H9 (cell line): ENCODE results near the gene OGDH. TPM values are rescaled to one million over a fixed set of nuclear protein-coding genes. Genes with fewer than 3 reads are reported as not detected.

Source experiments
- DNase-seq: peaks from one replicate; pipeline ENCODE4 v3.0.0-alpha.2; 2017
- H2AFZ ChIP-seq: one replicate; pipeline ENCODE4 v1.6.1; 2013; ENCODE audit warnings: mild to moderate bottlenecking, low read length, control low read depth, moderate library complexity
- H2AK5ac ChIP-seq: 2 replicates; pipeline ENCODE4 v1.6.1; 2013; ENCODE audit warnings: low read length, control low read depth, mixed read lengths; ENCODE audit not compliant: insufficient read length
- H2BK120ac ChIP-seq: one replicate; pipeline ENCODE4 v1.6.1; 2013; ENCODE audit warnings: low read depth, mild to moderate bottlenecking, low read length, control low read depth, inconsistent platforms; ENCODE audit not compliant: poor library complexity, severe bottlenecking
- H2BK12ac ChIP-seq: 2 replicates; pipeline ENCODE4 v1.6.1; 2013; ENCODE audit warnings: low read length, control low read depth, mixed read lengths, low read depth; ENCODE audit not compliant: insufficient read length
- H2BK15ac ChIP-seq: 2 replicates; pipeline ENCODE4 v1.6.1; 2013; ENCODE audit warnings: low read depth, low read length, control low read depth
- H2BK20ac ChIP-seq: one replicate; pipeline ENCODE4 v1.6.1; 2013; ENCODE audit warnings: low read depth, mild to moderate bottlenecking, low read length, control low read depth, inconsistent platforms; ENCODE audit not compliant: poor library complexity, severe bottlenecking
- H2BK5ac ChIP-seq: 2 replicates; pipeline ENCODE4 v1.6.1; 2013; ENCODE audit warnings: low read length, control low read depth, mixed read lengths; ENCODE audit not compliant: insufficient read length
- H3K14ac ChIP-seq: 2 replicates; pipeline ENCODE4 v1.6.1; 2013; ENCODE audit warnings: low read length, control low read depth; ENCODE audit not compliant: insufficient read depth
- H3K18ac ChIP-seq: 2 replicates; pipeline ENCODE4 v1.6.1; 2013; ENCODE audit warnings: low read depth, mild to moderate bottlenecking, mixed read lengths, low read length, control low read depth; ENCODE audit not compliant: insufficient read length
- H3K23ac ChIP-seq: 2 replicates; pipeline ENCODE4 v1.6.1; 2013; ENCODE audit warnings: low read length, control low read depth, mixed read lengths, low read depth; ENCODE audit not compliant: insufficient read length
- H3K23me2 ChIP-seq: 2 replicates; pipeline ENCODE4 v1.6.1; 2013; ENCODE audit warnings: low read depth, mild to moderate bottlenecking, mixed read lengths, low read length, control low read depth; ENCODE audit not compliant: insufficient read length, poor library complexity, severe bottlenecking
- H3K27ac ChIP-seq: 2 replicates; pipeline ENCODE4 v1.5.1; 2013; ENCODE audit warnings: low read length, control low read depth, mixed read lengths, low read depth; ENCODE audit not compliant: insufficient read length
- H3K27me3 ChIP-seq: 2 replicates; pipeline ENCODE4 v1.6.1; 2013; ENCODE audit warnings: low read length, control low read depth, inconsistent platforms; ENCODE audit not compliant: insufficient read depth
- H3K4ac ChIP-seq: 2 replicates; pipeline ENCODE4 v1.6.1; 2013; ENCODE audit warnings: low read depth, mild to moderate bottlenecking, control low read depth, inconsistent platforms, low read length, moderate library complexity
- H3K4me1 ChIP-seq: 2 replicates; pipeline ENCODE4 v1.6.1; 2013; ENCODE audit warnings: low read length, control low read depth, inconsistent platforms; ENCODE audit not compliant: insufficient read depth
- H3K4me2 ChIP-seq: 2 replicates; pipeline ENCODE4 v1.6.1; 2013; ENCODE audit warnings: low read length, control low read depth, mixed read lengths; ENCODE audit not compliant: insufficient read length, insufficient read depth
- H3K56ac ChIP-seq: 2 replicates; pipeline ENCODE4 v1.6.1; 2013; ENCODE audit warnings: low read depth, mild to moderate bottlenecking, mixed read lengths, low read length, control low read depth; ENCODE audit not compliant: insufficient read length
- H3K79me1 ChIP-seq: 2 replicates; pipeline ENCODE4 v1.6.1; 2013; ENCODE audit warnings: low read depth, mild to moderate bottlenecking, moderate library complexity, low read length, control low read depth, inconsistent platforms; ENCODE audit not compliant: insufficient read depth, poor library complexity, severe bottlenecking
- H3K79me2 ChIP-seq: 2 replicates; pipeline ENCODE4 v1.6.1; 2013; ENCODE audit warnings: low read length, control low read depth, inconsistent platforms; ENCODE audit not compliant: insufficient read depth
- H3K9ac ChIP-seq: 2 replicates; pipeline ENCODE4 v1.6.1; 2013; ENCODE audit warnings: low read length, control low read depth, mixed read lengths; ENCODE audit not compliant: insufficient read length; ENCODE audit errors: extremely low read depth
- H3K9me3 ChIP-seq: one replicate; pipeline ENCODE4 v1.6.1; 2013; ENCODE audit warnings: low read depth, low read length, inconsistent platforms; ENCODE audit not compliant: control insufficient read depth
- H3T11ph ChIP-seq: one replicate; pipeline ENCODE4 v1.6.1; 2013; ENCODE audit warnings: mild to moderate bottlenecking, low read length, control low read depth, inconsistent platforms
- H4K20me1 ChIP-seq: one replicate; pipeline ENCODE4 v1.6.1; 2013; ENCODE audit not compliant: control insufficient read depth, insufficient read length, insufficient read depth
- H4K5ac ChIP-seq: 2 replicates; pipeline ENCODE4 v1.6.1; 2013; ENCODE audit warnings: low read depth, mild to moderate bottlenecking, mixed read lengths, low read length, control low read depth; ENCODE audit not compliant: insufficient read length
- H4K8ac ChIP-seq: replicated peaks from 2 replicates; pipeline ENCODE4 v1.6.1; 2013; ENCODE audit warnings: low read length, control low read depth, mixed read lengths, low read depth; ENCODE audit not compliant: insufficient read length
- H4K91ac ChIP-seq: 2 replicates; pipeline ENCODE4 v1.6.1; 2013; ENCODE audit warnings: low read depth, mild to moderate bottlenecking, moderate library complexity, mixed read lengths, low read length, control low read depth; ENCODE audit not compliant: insufficient read length
- H3K27ac Mint-ChIP-seq, 3 experiments: 2 replicates in 2 of 3; 3 replicates in 1 of 3; pipeline ENCODE4 v1.8.0; 2020 to 2021; ENCODE audit warnings: mixed read lengths in 3 of 3, mild to moderate bottlenecking in 1 of 3, moderate library complexity in 1 of 3
- H3K27me3 Mint-ChIP-seq: 2 replicates; pipeline ENCODE4 v1.8.0; 2021; ENCODE audit warnings: low read depth, mild to moderate bottlenecking, moderate library complexity, mixed read lengths
- H3K36me3 Mint-ChIP-seq, 3 experiments: 2 replicates in 2 of 3; 3 replicates in 1 of 3; pipeline ENCODE4 v1.8.0; 2020 to 2021; ENCODE audit warnings: low read depth in 3 of 3, mixed read lengths in 3 of 3; ENCODE audit not compliant: insufficient read depth in 1 of 3
- H3K4me1 Mint-ChIP-seq, 2 experiments: 2 replicates each; pipeline ENCODE4 v1.8.0; 2020; ENCODE audit warnings: mixed read lengths in 2 of 2
- H3K4me3 Mint-ChIP-seq, 2 experiments: 2 replicates in 1 of 2; 3 replicates in 1 of 2; pipeline ENCODE4 v1.8.0; 2020 to 2021; ENCODE audit warnings: mild to moderate bottlenecking in 2 of 2, mixed read lengths in 2 of 2, moderate library complexity in 1 of 2
- H3K9me3 Mint-ChIP-seq, 2 experiments: 2 replicates in 1 of 2; 3 replicates in 1 of 2; pipeline ENCODE4 v1.8.0; 2020; ENCODE audit warnings: mild to moderate bottlenecking in 2 of 2, mixed read lengths in 2 of 2, moderate library complexity in 1 of 2
- WGBS: extraction: QIAGEN DNeasy Blood & Tissue Kit; methylation state at CpG from one replicate; pipeline ENCODE4 v1.1.7; 2013; ENCODE audit warnings: missing lambda C conversion rate, low lambda C conversion rate, mixed read lengths; ENCODE audit not compliant: insufficient read length; ENCODE audit errors: extremely low coverage; 5-methylcytosine and 5-hydroxymethylcytosine counted together
- total RNA-seq: library from RNA; stranded (reverse); gene quantifications from 2 replicates; pipeline ENCODE4 v1.2.1, GENCODE V29; 2021
- TF ChIP-seq, protein P1 (sequence below): fragments of 200-600 bp; sonication (generic); conservative IDR thresholded peaks from 3 replicates; pipeline ENCODE4 v1.8.0; 2021; ENCODE audit warnings: antibody characterized with exemption, mild to moderate bottlenecking

The OGDH gene
- total RNA-seq, 1 experiment from 2014 or later = 77.3 TPM

DNA sequence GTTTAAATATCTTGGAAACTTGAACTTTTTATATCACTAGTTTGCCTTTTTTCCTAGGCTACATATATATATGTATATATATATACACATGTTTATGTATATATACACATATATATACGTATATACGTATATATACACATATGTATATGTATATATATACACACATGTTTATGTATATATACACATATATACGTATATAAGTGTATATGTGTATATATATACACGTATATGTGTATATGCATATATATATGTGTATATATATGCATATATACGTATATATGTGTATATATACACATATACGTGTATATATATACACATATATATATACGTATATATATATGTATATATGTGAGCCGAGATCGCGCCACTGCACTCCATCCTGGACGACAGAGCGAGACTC lies 10.1 kb downstream of the OGDH start:
- Histone ChIP-seq H3T11ph (no peak overlapping the region), H3K79me2 (peaks cover 25% of the 10 kb centered on the region; the same call in 1 of the 2 replicates), H4K5ac (no peak overlapping the region), H3K4me1 (peaks cover 2% of the 10 kb centered on the region), H3K4ac (no peak overlapping the region), H4K91ac (no peak overlapping the region), H3K79me1 (no peaks in the 10 kb centered on the region), H2BK20ac (no peak overlapping the region), H2BK15ac (no peak overlapping the region), H4K8ac (no peak overlapping the region), H2BK5ac (no peak overlapping the region), H3K18ac (no peak overlapping the region), H3K4me2 (no peak overlapping the region), H3K23ac (no peak overlapping the region), H3K27me3 (no peaks in the 10 kb centered on the region), H2AFZ (no peak overlapping the region), H3K9ac (no peak overlapping the region), H2BK12ac (no peak overlapping the region), H3K14ac (no peak overlapping the region), H3K9me3 (no peaks in the 10 kb centered on the region), H4K20me1 (no peaks in the 10 kb centered on the region), H3K27ac (no peak overlapping the region), H3K23me2 (no peaks in the 10 kb centered on the region), H2BK120ac (no peak overlapping the region), H2AK5ac (no peak overlapping the region), H3K56ac (no peak overlapping the region)
- no peaks in the 10 kb centered on the region; a peak in 1 of 7 replicates for H3K36me3 Mint-ChIP-seq
- no peak for DNase-seq
- WGBS = no CpG with 5 or more reads among the region's 12 CpGs
- H3K4me3 Mint-ChIP-seq = no peak overlapping the region
- no peaks in the 10 kb centered on the region for H3K27me3 Mint-ChIP-seq
- TF ChIP-seq, protein P1, sequence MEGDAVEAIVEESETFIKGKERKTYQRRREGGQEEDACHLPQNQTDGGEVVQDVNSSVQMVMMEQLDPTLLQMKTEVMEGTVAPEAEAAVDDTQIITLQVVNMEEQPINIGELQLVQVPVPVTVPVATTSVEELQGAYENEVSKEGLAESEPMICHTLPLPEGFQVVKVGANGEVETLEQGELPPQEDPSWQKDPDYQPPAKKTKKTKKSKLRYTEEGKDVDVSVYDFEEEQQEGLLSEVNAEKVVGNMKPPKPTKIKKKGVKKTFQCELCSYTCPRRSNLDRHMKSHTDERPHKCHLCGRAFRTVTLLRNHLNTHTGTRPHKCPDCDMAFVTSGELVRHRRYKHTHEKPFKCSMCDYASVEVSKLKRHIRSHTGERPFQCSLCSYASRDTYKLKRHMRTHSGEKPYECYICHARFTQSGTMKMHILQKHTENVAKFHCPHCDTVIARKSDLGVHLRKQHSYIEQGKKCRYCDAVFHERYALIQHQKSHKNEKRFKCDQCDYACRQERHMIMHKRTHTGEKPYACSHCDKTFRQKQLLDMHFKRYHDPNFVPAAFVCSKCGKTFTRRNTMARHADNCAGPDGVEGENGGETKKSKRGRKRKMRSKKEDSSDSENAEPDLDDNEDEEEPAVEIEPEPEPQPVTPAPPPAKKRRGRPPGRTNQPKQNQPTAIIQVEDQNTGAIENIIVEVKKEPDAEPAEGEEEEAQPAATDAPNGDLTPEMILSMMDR = no peak
- H3K27ac Mint-ChIP-seq = no peak overlapping the region
- no peaks in the 10 kb centered on the region for H3K9me3 Mint-ChIP-seq
- H3K4me1 Mint-ChIP-seq = peaks cover 9 to 11% of the 10 kb centered on the region in 2 experiments
